Testis (tissue), 3 donors: ENCODE measurements around the gene PRKAG2. TPM values are rescaled to one million over a fixed set of nuclear protein-coding genes. Genes with fewer than 3 reads are reported as not detected.
"Not testable (repeated sequence)": the region's sequence is repeated elsewhere in the genome, so short reads cannot be mapped to it uniquely, and the experiment has no call there.

ENCODE experiments used
- DNase-seq: peaks from one replicate; pipeline ENCODE4 v3.0.0-alpha.2; 2019
- H3K27ac ChIP-seq, 2 donors: fragments of 200-600 bp; sonication (generic); one replicate each; pipeline ENCODE4 v1.5.1; 2019
- H3K27me3 ChIP-seq: fragments of 200-600 bp; sonication (generic); one replicate; pipeline ENCODE4 v1.5.1; 2019
- H3K36me3 ChIP-seq: fragments of 200-600 bp; sonication (generic); one replicate; pipeline ENCODE4 v1.5.1; 2017; ENCODE audit warnings: low read depth; ENCODE audit errors: missing control alignments
- H3K4me1 ChIP-seq: fragments of 200-600 bp; sonication (generic); one replicate; pipeline ENCODE4 v1.5.1; 2019
- H3K4me3 ChIP-seq, 2 donors: fragments of 200-600 bp; sonication (generic); one replicate each; pipeline ENCODE4 v1.5.1; 2017 to 2019
- H3K9me3 ChIP-seq: fragments of 200-600 bp; sonication (generic); one replicate; pipeline ENCODE4 v1.5.1; 2017
- CTCF ChIP-seq, 3 experiments: fragments of 450-650 bp in 2 of 3; fragments of 200-600 bp in 1 of 3; sonication (generic) in 1 of 3; IDR thresholded peaks; one replicate each; pipeline ENCODE4 v1.5.1; 2016 to 2019; ENCODE audit warnings: antibody characterized with exemption in 3 of 3, mild to moderate bottlenecking in 2 of 3, moderate library complexity in 1 of 3
- POLR2A ChIP-seq: fragments of 450-650 bp; IDR thresholded peaks from one replicate; pipeline ENCODE4 v1.6.1; 2017; ENCODE audit warnings: antibody characterized with exemption, mild to moderate bottlenecking, moderate library complexity
- WGBS, 2 donors: methylation state at CpG; one replicate each; pipeline ENCODE4 v1.1.5; 2018; 5-methylcytosine and 5-hydroxymethylcytosine counted together
- intact Hi-C: fragments of 100-400 bp; cut with DNase I; formaldehyde crosslinking; loops from one replicate; pipeline ENCODE4 v1.15.1; 2023; ENCODE audit warnings: low total_unique reads
- polyA plus RNA-seq: library from polyadenylated mRNA; stranded (reverse); fragments of 350-450 nt; fragmentation: Illumina TruSeq; extraction: RNeasy Lipid Tissue Mini Kit (QIAGEN cat#74804); gene quantifications from one replicate; pipeline ENCODE4 v1.2.3, GENCODE V29; 2014; ENCODE audit warnings: low read depth, low replicate concordance; ENCODE audit not compliant: insufficient read depth
- total RNA-seq, 2 donors: library from RNA; depleted of rRNA; stranded (reverse); fragments of >200 nt; gene quantifications; one replicate each; pipeline ENCODE4 v1.2.3, GENCODE V29; 2016

The PRKAG2 gene
- total and polyA plus RNA-seq, 3 donors from 2014 or later: 27.9 to 28.7 (median 28.6) TPM

- TF ChIP-seq CTCF (IDR thresholded peaks at IDR 0.05) (no peak), POLR2A (no peak)
- DNase-seq: no peak
- Histone ChIP-seq H3K36me3 (no peaks in the 10 kb centered on the region), H3K27ac (no peak overlapping the region), H3K4me1 (no peaks in the 10 kb centered on the region), H3K4me3 (no peak overlapping the region), H3K9me3 (no peaks in the 10 kb centered on the region), H3K27me3 (no peaks in the 10 kb centered on the region)
- intact Hi-C loops: no loop called here
- 87 to 91% methylated on average over 18 of the region's 18 CpGs for WGBS, 2 donors
These were observed 291.0 kb downstream of the PRKAG2 start for GRCh38 chr7:151585744-151586393.

DNA sequence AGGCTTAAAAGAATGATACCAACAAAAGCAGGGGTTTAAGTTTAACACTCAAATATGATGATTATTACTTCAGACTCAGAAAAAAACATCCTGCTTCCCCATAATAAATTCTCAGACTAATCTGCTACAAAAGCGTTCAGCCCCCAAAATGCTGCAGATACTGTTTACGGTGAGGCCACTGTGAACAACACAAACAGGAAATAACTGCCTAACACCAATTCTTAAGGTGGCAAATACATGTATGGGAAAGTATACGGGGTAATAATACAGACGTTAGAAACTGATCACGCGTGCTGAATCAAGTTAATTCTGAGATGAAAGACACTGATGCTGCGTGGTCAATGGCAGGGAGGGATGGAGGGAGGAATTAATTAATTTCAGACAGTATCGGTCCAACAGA is 295.2 kb downstream of the PRKAG2 start:
- Histone ChIP-seq H3K9me3 (no peaks in the 10 kb centered on the region), H3K4me3 (no peak overlapping the region), H3K27ac (no peak overlapping the region), H3K4me1 (no peaks in the 10 kb centered on the region), H3K27me3 (no peaks in the 10 kb centered on the region), H3K36me3 (no peaks in the 10 kb centered on the region)
- no peak for DNase-seq
- WGBS, 2 donors: 83 to 91% methylated on average over 8 of the region's 8 CpGs
- TF ChIP-seq CTCF (IDR thresholded peaks at IDR 0.05) (no peak), POLR2A (no peak)
- intact Hi-C loops: no loop called here

GRCh38 chr7:151579644-151580043 is 297.3 kb downstream of the PRKAG2 start:
- Histone ChIP-seq H3K9me3 (no peaks in the 10 kb centered on the region), H3K27me3 (no peaks in the 10 kb centered on the region), H3K27ac (no peak overlapping the region), H3K36me3 (no peaks in the 10 kb centered on the region), H3K4me1 (no peaks in the 10 kb centered on the region), H3K4me3 (no peak overlapping the region)
- 90 to 93% methylated on average over 2 of the region's 2 CpGs for WGBS, 2 donors
- TF ChIP-seq POLR2A: no peak
- TF ChIP-seq CTCF (IDR thresholded peaks at IDR 0.05): no peak
- intact Hi-C loops: no loop called here
- no peak for DNase-seq

GRCh38 chr7:151575410-151575809 is 301.5 kb downstream of the PRKAG2 start:
- no peak for TF ChIP-seq CTCF (IDR thresholded peaks at IDR 0.05)
- no peak for TF ChIP-seq POLR2A
- intact Hi-C loops: no loop called here
- 88 to 93% methylated on average over 7 of the region's 7 CpGs for WGBS, 2 donors
- Histone ChIP-seq H3K36me3 (no peaks in the 10 kb centered on the region), H3K27me3 (no peaks in the 10 kb centered on the region), H3K4me1 (no peaks in the 10 kb centered on the region), H3K27ac (no peak overlapping the region), H3K4me3 (no peak overlapping the region), H3K9me3 (no peaks in the 10 kb centered on the region)
- no peak for DNase-seq

- intact Hi-C loops, H3K4me1 ChIP-seq, H3K36me3 ChIP-seq, H3K27ac ChIP-seq, H3K9me3 ChIP-seq, H3K27me3 ChIP-seq, DNase-seq, H3K4me3 ChIP-seq: not testable (repeated sequence)
- 95 to 98% methylated on average over 3 of the region's 3 CpGs for WGBS, 2 donors
These were observed 303.9 kb downstream of the PRKAG2 start for GRCh38 chr7:151573046-151573445.
